K562 (cell line): ENCODE measurements around the gene GPRC6A. TPM values are rescaled to one million over a fixed set of nuclear protein-coding genes. Genes with fewer than 3 reads are reported as not detected.

Source experiments
- ATAC-seq: fragments of 200-7000 bp; cut with Tn5 transposase; 3 replicates; pipeline ENCODE4 v1.9.1; 2020; ENCODE audit warnings: moderate library complexity
- BruUV-seq: library from RNA; stranded (reverse); fragments of 400-500 nt; replicated peaks from 2 replicates; lab custom pipeline; 2021; lab: Mats Ljungman, UMichigan
- CTCF ChIA-PET: fragments of 300-600 bp; formaldehyde crosslinking; extraction: SDS; loops from one replicate; lab custom pipeline; 2021; ENCODE audit warnings: low intra/inter-chr PET ratio; lab: Yijun Ruan, JAX
- POLR2A ChIA-PET: fragments of 300-600, 350-650 bp; sonication (Branson Sonifier 250); formaldehyde crosslinking; extraction: SDS; loops from one replicate; lab custom pipeline; 2021; ENCODE audit warnings: antibody characterized with exemption, inconsistent platforms; lab: Yijun Ruan, JAX
- DNase-seq, 4 experiments: peaks; one replicate each; pipeline versions ENCODE4 v3.0.0 to v3.0.0-alpha.2; 2011 to 2018; ENCODE audit warnings: low spot score in 3 of 4, mixed read lengths in 3 of 4; ENCODE audit errors: extremely low read depth in 1 of 4
- FAIRE-seq: peaks from 2 replicates; lab custom pipeline; 2011; peaks lifted over from hg19 to GRCh38; lab: Jason Lieb, UNC
- H2AFZ ChIP-seq: 2 replicates; pipeline ENCODE4 v1.6.0; 2011; ENCODE audit warnings: low read depth, low read length, control low read depth, inconsistent platforms
- H3K27ac ChIP-seq: fragments of 200-600 bp; 3 replicates; pipeline ENCODE4 v1.8.0; 2011; ENCODE audit warnings: low read depth, mild to moderate bottlenecking, control low read depth, inconsistent platforms, low read length, moderate library complexity, mixed read lengths; ENCODE audit errors: extremely low read depth
- H3K27me3 ChIP-seq, 2 experiments: fragments of 300-600 bp in 1 of 2; 2 replicates in 1 of 2; 3 replicates in 1 of 2; pipeline versions ENCODE4 v1.6.0 to v1.8.0; 2011; ENCODE audit warnings: inconsistent platforms in 2 of 2, low read length in 2 of 2, mild to moderate bottlenecking in 1 of 2, mixed read lengths in 1 of 2, moderate library complexity in 1 of 2; ENCODE audit not compliant: control insufficient read depth in 2 of 2, insufficient read depth in 2 of 2
- H3K36me3 ChIP-seq: fragments of 300-600 bp; 3 replicates; pipeline ENCODE4 v1.8.0; 2011; ENCODE audit warnings: mild to moderate bottlenecking, low read length, inconsistent platforms; ENCODE audit not compliant: control insufficient read depth, insufficient read depth
- H3K4me1 ChIP-seq, 2 experiments: fragments of 200-600 bp in 1 of 2; replicated peaks in 1 of 2; 2 replicates in 1 of 2; 3 replicates in 1 of 2; pipeline versions ENCODE4 v1.5.1 to v1.8.0; 2011; ENCODE audit warnings: inconsistent platforms in 2 of 2, low read length in 2 of 2, mild to moderate bottlenecking in 1 of 2, mixed read lengths in 1 of 2, moderate library complexity in 1 of 2; ENCODE audit not compliant: control insufficient read depth in 2 of 2, insufficient read depth in 2 of 2
- H3K4me2 ChIP-seq: 2 replicates; pipeline ENCODE4 v1.6.1; 2011; ENCODE audit warnings: low read length, control low read depth, inconsistent platforms, mixed read lengths; ENCODE audit not compliant: insufficient read depth
- H3K4me3 ChIP-seq: fragments of 200-600 bp; sonication (generic), shearing (Covaris generic); 2 replicates; pipeline ENCODE4 v1.5.1; 2016; ENCODE audit warnings: control low read depth, inconsistent platforms
- H3K79me2 ChIP-seq: fragments of 200-600 bp; 3 replicates; pipeline ENCODE4 v1.8.0; 2011; ENCODE audit warnings: low read length, inconsistent platforms; ENCODE audit not compliant: control insufficient read depth, insufficient read depth
- H3K9ac ChIP-seq, 2 experiments: 2 replicates each; pipeline versions ENCODE4 v1.6.0 to v1.6.1; 2011; ENCODE audit warnings: low read depth in 2 of 2, low read length in 2 of 2, control low read depth in 1 of 2, inconsistent platforms in 1 of 2, mild to moderate bottlenecking in 1 of 2, mixed read lengths in 1 of 2; ENCODE audit not compliant: insufficient read depth in 1 of 2
- H3K9me1 ChIP-seq: one replicate; pipeline ENCODE4 v1.6.0; 2011; ENCODE audit warnings: inconsistent platforms, mild to moderate bottlenecking, low read length, moderate library complexity; ENCODE audit not compliant: control insufficient read depth, insufficient read depth
- H3K9me3 ChIP-seq: replicated peaks from 2 replicates; pipeline ENCODE4 v1.5.1; 2011; ENCODE audit warnings: low read depth, low read length, inconsistent platforms; ENCODE audit not compliant: control insufficient read depth, insufficient read depth
- H4K20me1 ChIP-seq: replicated peaks from 2 replicates; pipeline ENCODE4 v1.6.1; 2011; ENCODE audit warnings: low read length, inconsistent platforms, mixed read lengths; ENCODE audit not compliant: control insufficient read depth, insufficient read depth
- GTF2E2 ChIP-seq: fragments of 200-800 bp; sonication (Bioruptor generic); IDR thresholded peaks from 2 replicates; pipeline ENCODE4 v1.6.1; 2016; ENCODE audit warnings: missing genetic modification characterization, missing compliant biosample characterization
- THAP12 ChIP-seq: fragments of 250-450 bp; sonication (Bioruptor Pico); IDR thresholded peaks from 2 replicates; pipeline ENCODE4 v1.9.0; 2021; ENCODE audit warnings: mild to moderate bottlenecking, inconsistent platforms
- WGBS: fragments of 100-300 bp; shearing (Covaris generic); methylation state at CpG from one replicate; pipeline ENCODE4 v1.1.6; 2016; ENCODE audit warnings: low coverage, mixed read lengths; ENCODE audit not compliant: insufficient coverage; ENCODE audit errors: missing lambda C conversion rate; 5-methylcytosine and 5-hydroxymethylcytosine counted together
- in situ Hi-C: fragments of 300-500 bp; cut with MboI; formaldehyde crosslinking; loops from 4 replicates; pipeline ENCODE4 v1.15.0; 2018; ENCODE audit warnings: inconsistent platforms, mixed read lengths
- intact Hi-C: fragments of 100-400 bp; cut with micrococcal nuclease; formaldehyde crosslinking; loops from 2 replicates; pipeline ENCODE4 v1.14.2; 2022
- polyA plus RNA-seq, 8 experiments: library from polyadenylated mRNA; depleted of rRNA in 4 of 8; stranded (reverse) in 5 of 8; unstranded in 3 of 8; fragments of >200 nt; fragmentation: Nextera tagmentation in 2 of 8; fragmentation: Illumina TruSeq in 1 of 8; extraction: Ambion mirVana in 2 of 8; extraction: Trizol in 1 of 8; gene quantifications; 2 replicates each; pipeline versions ENCODE4 v1.2.1 to v1.2.3, GENCODE V29; 2011 to 2014; ENCODE audit warnings: inconsistent platforms in 1 of 8, missing spikeins in 1 of 8
- total RNA-seq, 7 experiments: library from RNA; depleted of rRNA in 6 of 7; stranded (reverse); fragments of >200 nt in 6 of 7; fragmentation: Illumina TruSeq in 2 of 7; extraction: Trizol in 2 of 7; gene quantifications; 2 replicates each; pipeline versions ENCODE4 v1.2.1 to v1.2.3, GENCODE V29; 2011 to 2021; ENCODE audit warnings: low replicate concordance in 1 of 7
- TF ChIP-seq, protein P1 (sequence below): sonication (generic); formaldehyde crosslinking; IDR thresholded peaks from 2 replicates; pipeline ENCODE4 v1.8.0; 2022; ENCODE audit warnings: missing genetic modification reagents, mild to moderate bottlenecking, moderate library complexity, borderline replicate concordance

GPRC6A gene
- total and polyA plus RNA-seq, 9 of the 15 experiments (the other 6 are each of a cell fraction or from before 2014, with no cell fraction given) = 0.03 TPM; not detected in 7

DNA sequence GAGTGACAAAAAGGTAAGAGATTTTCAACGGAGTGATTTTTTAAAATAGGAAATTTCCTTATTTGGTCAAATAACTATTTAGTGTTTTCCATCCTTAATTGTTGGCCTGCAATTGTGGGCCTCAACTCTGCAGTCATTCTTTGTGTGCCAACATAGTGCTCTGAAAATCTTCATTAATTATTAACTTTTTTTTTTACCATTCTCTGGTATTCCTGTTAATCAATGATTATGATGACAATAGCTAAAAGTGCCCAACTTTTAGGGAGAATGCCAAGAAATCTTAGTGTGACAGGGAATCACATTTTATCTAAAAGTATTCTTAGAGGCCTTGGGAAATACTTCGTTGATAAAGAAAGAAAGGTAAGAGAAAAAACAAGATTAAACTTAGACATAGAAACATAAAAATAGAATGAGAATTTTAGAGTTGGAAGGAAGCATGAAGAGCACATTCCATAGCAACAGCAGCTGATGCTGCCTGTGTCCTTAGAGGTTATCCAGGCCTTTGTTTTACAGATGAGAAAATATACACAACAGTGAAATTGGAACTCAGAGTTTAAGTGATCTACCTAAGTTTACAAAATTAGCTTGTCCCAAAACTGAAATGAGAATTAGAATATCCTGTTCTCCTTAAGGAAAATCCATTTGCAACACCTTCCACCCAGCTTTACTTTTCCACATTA, 1.2 kb downstream of the GPRC6A start:
- H3K36me3 ChIP-seq = no peaks in the 10 kb centered on the region
- H4K20me1 ChIP-seq = no peaks in the 10 kb centered on the region
- FAIRE-seq (no peak), ATAC-seq (no peak), DNase-seq (no peak)
- H3K9me1 ChIP-seq = no peaks in the 10 kb centered on the region
- H3K9me3 ChIP-seq = no peaks in the 10 kb centered on the region
- TF ChIP-seq, protein P1, sequence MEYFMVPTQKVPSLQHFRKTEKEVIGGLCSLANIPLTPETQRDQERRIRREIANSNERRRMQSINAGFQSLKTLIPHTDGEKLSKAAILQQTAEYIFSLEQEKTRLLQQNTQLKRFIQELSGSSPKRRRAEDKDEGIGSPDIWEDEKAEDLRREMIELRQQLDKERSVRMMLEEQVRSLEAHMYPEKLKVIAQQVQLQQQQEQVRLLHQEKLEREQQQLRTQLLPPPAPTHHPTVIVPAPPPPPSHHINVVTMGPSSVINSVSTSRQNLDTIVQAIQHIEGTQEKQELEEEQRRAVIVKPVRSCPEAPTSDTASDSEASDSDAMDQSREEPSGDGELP (CRISPR knock-in tag) = no peak
- TF ChIP-seq GTF2E2 (tag) = no peak
- no peak for TF ChIP-seq THAP12
- 0% methylated on average over 2 of the region's 2 CpGs for WGBS
- intact Hi-C loops = no loop called here
- H3K4me1 ChIP-seq = no peaks in the 10 kb centered on the region
- no peak overlapping the region for H2AFZ ChIP-seq
- H3K9ac ChIP-seq = no peak overlapping the region
- BruUV-seq = no TSS peak
- no peak overlapping the region for H3K4me2 ChIP-seq
- H3K79me2 ChIP-seq = no peaks in the 10 kb centered on the region
- H3K27me3 ChIP-seq = no peaks in the 10 kb centered on the region; a peak in 1 of 5 replicates
- H3K27ac ChIP-seq = no peak overlapping the region
- no peak overlapping the region for H3K4me3 ChIP-seq
- POLR2A ChIA-PET = no interaction called here
- in situ Hi-C loops = no loop called here
- CTCF ChIA-PET = no interaction called here
